MM.1S (cell line): Measurements from ENCODE around the gene ANKRD34B.

ENCODE experiments used
- DNase-seq: peaks from one replicate; pipeline ENCODE4 v3.0.0-alpha.2; 2015
- H2AFZ ChIP-seq: fragments of 300-600 bp; sonication (generic); 2 replicates; pipeline ENCODE4 v1.6.0; 2016; ENCODE audit warnings: antibody characterized with exemption, low read length
- H3F3A ChIP-seq: fragments of 300-600 bp; sonication (generic); 2 replicates; pipeline ENCODE4 v1.6.1; 2016; ENCODE audit warnings: mild to moderate bottlenecking, antibody characterized with exemption, low read length, moderate library complexity, mixed read lengths; ENCODE audit not compliant: insufficient read depth
- H3K27ac ChIP-seq: fragments of 300-600 bp; sonication (generic); 2 replicates; pipeline ENCODE4 v1.5.1; 2016; ENCODE audit warnings: mild to moderate bottlenecking, low read length
- H3K27me3 ChIP-seq: fragments of 300-600 bp; sonication (generic); replicated peaks from 2 replicates; pipeline ENCODE4 v1.6.0; 2016; ENCODE audit warnings: low read length; ENCODE audit not compliant: insufficient read depth
- H3K36me3 ChIP-seq: fragments of 300-600 bp; sonication (generic); replicated peaks from 2 replicates; pipeline ENCODE4 v1.6.1; 2016; ENCODE audit warnings: mild to moderate bottlenecking, low read length, mixed read lengths; ENCODE audit not compliant: insufficient read depth
- H3K4me1 ChIP-seq: fragments of 300-600 bp; sonication (generic); 2 replicates; pipeline ENCODE4 v1.6.1; 2016; ENCODE audit warnings: low read length, mixed read lengths
- H3K4me2 ChIP-seq: fragments of 300-600 bp; sonication (generic); 2 replicates; pipeline ENCODE4 v1.6.0; 2016; ENCODE audit warnings: low read depth, low read length
- H3K4me3 ChIP-seq: fragments of 300-600 bp; sonication (generic); 2 replicates; pipeline ENCODE4 v1.5.1; 2016; ENCODE audit warnings: low read length, mixed read lengths
- H3K79me2 ChIP-seq: fragments of 300-600 bp; sonication (generic); 2 replicates; pipeline ENCODE4 v1.6.1; 2016; ENCODE audit warnings: mixed run types, low read length, mixed read lengths
- H3K9ac ChIP-seq: fragments of 300-600 bp; sonication (generic); 2 replicates; pipeline ENCODE4 v1.6.1; 2016; ENCODE audit warnings: low read length, mixed read lengths
- H3K9me2 ChIP-seq: fragments of 300-600 bp; sonication (generic); replicated peaks from 2 replicates; pipeline ENCODE4 v1.6.1; 2016; ENCODE audit warnings: mild to moderate bottlenecking, low read length, mixed read lengths; ENCODE audit not compliant: insufficient read depth
- H3K9me3 ChIP-seq: fragments of 300-600 bp; sonication (generic); replicated peaks from 2 replicates; pipeline ENCODE4 v1.6.1; 2016; ENCODE audit warnings: mild to moderate bottlenecking, low read length, mixed read lengths; ENCODE audit not compliant: insufficient read depth
- H4K20me1 ChIP-seq: fragments of 300-600 bp; sonication (generic); 2 replicates; pipeline ENCODE4 v1.6.1; 2016; ENCODE audit warnings: mild to moderate bottlenecking, low read length, moderate library complexity, mixed read lengths; ENCODE audit not compliant: insufficient read depth
- CTCF ChIP-seq: fragments of 300-600 bp; sonication (generic); IDR thresholded peaks from 2 replicates; pipeline ENCODE4 v1.5.1; 2016; ENCODE audit warnings: antibody characterized with exemption, low read length, mixed read lengths
- EZH2 ChIP-seq: fragments of 300-600 bp; sonication (generic); optimal IDR thresholded peaks from 2 replicates; pipeline ENCODE3; 2017; ENCODE audit warnings: low read depth, mild to moderate bottlenecking, antibody characterized with exemption, low read length, mixed read lengths
- EZH2phosphoT487 ChIP-seq: fragments of 300-600 bp; sonication (generic); IDR thresholded peaks from 2 replicates; pipeline ENCODE4 v1.6.1; 2018; ENCODE audit warnings: antibody characterized with exemption, low read length

Gene ANKRD34B

GRCh38 chr5:80576383-80576782 is 6.3 kb upstream of the ANKRD34B start:
- TF ChIP-seq CTCF = no peak
- TF ChIP-seq EZH2phosphoT487 = no peak
- TF ChIP-seq EZH2 = no peak
- no peak overlapping the region for H3K27ac ChIP-seq
- H3K9me2 ChIP-seq = no peaks in the 10 kb centered on the region
- H3K36me3 ChIP-seq = no peaks in the 10 kb centered on the region
- H3K4me1 ChIP-seq = no peaks in the 10 kb centered on the region
- H4K20me1 ChIP-seq = no peaks in the 10 kb centered on the region
- H3K9me3 ChIP-seq = no peaks in the 10 kb centered on the region
- H3F3A ChIP-seq = no peaks in the 10 kb centered on the region
- no peak overlapping the region for H3K9ac ChIP-seq
- H3K4me3 ChIP-seq = no peak overlapping the region
- DNase-seq = no peak
- no peak overlapping the region for H2AFZ ChIP-seq
- H3K4me2 ChIP-seq = no peak overlapping the region
- no peaks in the 10 kb centered on the region for H3K27me3 ChIP-seq
- H3K79me2 ChIP-seq = no peaks in the 10 kb centered on the region

GRCh38 chr5:80573062-80573461 is 3.0 kb upstream of the ANKRD34B start:
- H3K9me3 ChIP-seq = no peaks in the 10 kb centered on the region
- no peaks in the 10 kb centered on the region for H3F3A ChIP-seq
- H2AFZ ChIP-seq = no peak overlapping the region
- no peak overlapping the region for H3K4me3 ChIP-seq
- no peaks in the 10 kb centered on the region for H3K4me1 ChIP-seq
- no peak overlapping the region for H3K9ac ChIP-seq
- no peaks in the 10 kb centered on the region for H3K9me2 ChIP-seq
- no peaks in the 10 kb centered on the region for H4K20me1 ChIP-seq
- TF ChIP-seq EZH2phosphoT487 (no peak), EZH2 (no peak), CTCF (no peak)
- H3K4me2 ChIP-seq = no peak overlapping the region
- no peaks in the 10 kb centered on the region for H3K36me3 ChIP-seq
- peaks cover 10% of the 10 kb centered on the region for H3K27me3 ChIP-seq
- no peak overlapping the region for H3K27ac ChIP-seq
- no peaks in the 10 kb centered on the region for H3K79me2 ChIP-seq
- no peak for DNase-seq

- peaks cover 10% of the 10 kb centered on the region for H3K27me3 ChIP-seq
- DNase-seq = no peak
Measured at GRCh38 chr5:80569086-80569960, 757 bp downstream of the ANKRD34B start.

More at GRCh38 chr5:80569086-80569960, 757 bp downstream of the ANKRD34B start:
- Histone ChIP-seq H3K9ac (no peak overlapping the region), H3K79me2 (no peaks in the 10 kb centered on the region), H3K36me3 (no peaks in the 10 kb centered on the region), H2AFZ (peak overlapping the region; percentile 65), H3F3A (no peaks in the 10 kb centered on the region), H3K4me2 (peak overlapping the region; percentile 98), H3K4me1 (no peaks in the 10 kb centered on the region), H3K27ac (no peak overlapping the region), H3K9me3 (no peaks in the 10 kb centered on the region), H3K4me3 (peak overlapping the region; percentile 63), H3K9me2 (no peaks in the 10 kb centered on the region), H4K20me1 (no peaks in the 10 kb centered on the region)
- TF ChIP-seq EZH2 (no peak), CTCF (no peak), EZH2phosphoT487 (no peak)
